Measurements from ENCODE around the gene ENOPH1. TPM values are rescaled to one million over a fixed set of nuclear protein-coding genes. Genes with fewer than 3 reads are reported as not detected.

Gene ENOPH1
- total RNA-seq, 1 donor from 2014 or later: 136 TPM

DNA sequence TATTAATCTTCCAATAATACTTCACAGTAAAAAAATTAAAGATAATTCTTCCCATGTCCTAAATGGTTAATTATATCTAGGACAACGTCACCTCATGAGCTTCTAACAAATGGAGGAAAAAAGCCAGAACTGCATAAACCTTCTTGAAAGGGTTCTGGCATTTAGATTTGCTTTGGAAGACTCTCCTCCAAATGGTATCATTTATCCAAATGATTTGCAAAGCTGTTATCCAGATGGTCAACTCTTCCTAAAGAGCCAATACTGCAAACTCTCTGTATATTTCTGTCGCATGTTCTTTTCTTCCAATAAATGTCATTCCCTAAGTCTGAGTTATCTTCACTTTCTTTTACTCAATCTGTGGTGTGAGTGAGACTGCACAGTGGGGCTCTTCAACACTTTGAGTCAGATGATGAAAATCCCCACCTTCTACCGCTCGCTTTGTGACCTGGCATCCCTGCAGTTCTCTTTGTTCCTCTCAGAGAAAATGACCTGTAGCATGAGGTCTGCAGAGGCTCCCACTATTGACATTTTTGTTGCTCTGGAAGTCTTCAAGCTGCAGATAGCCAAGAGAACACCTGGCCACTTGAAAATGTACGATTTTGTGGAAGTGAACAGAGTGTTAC lies 78.5 kb downstream of the ENOPH1 start:
- Histone ChIP-seq H3K36me3 (ENCODE audit: control insufficient read depth, insufficient read depth, low read length) (no peaks in the 10 kb centered on the region), H3K27me3 (ENCODE audit: control insufficient read depth, insufficient read depth, low read length) (peaks cover under 1% of the 10 kb centered on the region), H3K4me3 (ENCODE audit: low read depth, low read length) (no peak overlapping the region)
- FAIRE-seq (no peak), DNase-seq (ENCODE audit: low read depth) (no peak)
- TF ChIP-seq, protein P1, sequence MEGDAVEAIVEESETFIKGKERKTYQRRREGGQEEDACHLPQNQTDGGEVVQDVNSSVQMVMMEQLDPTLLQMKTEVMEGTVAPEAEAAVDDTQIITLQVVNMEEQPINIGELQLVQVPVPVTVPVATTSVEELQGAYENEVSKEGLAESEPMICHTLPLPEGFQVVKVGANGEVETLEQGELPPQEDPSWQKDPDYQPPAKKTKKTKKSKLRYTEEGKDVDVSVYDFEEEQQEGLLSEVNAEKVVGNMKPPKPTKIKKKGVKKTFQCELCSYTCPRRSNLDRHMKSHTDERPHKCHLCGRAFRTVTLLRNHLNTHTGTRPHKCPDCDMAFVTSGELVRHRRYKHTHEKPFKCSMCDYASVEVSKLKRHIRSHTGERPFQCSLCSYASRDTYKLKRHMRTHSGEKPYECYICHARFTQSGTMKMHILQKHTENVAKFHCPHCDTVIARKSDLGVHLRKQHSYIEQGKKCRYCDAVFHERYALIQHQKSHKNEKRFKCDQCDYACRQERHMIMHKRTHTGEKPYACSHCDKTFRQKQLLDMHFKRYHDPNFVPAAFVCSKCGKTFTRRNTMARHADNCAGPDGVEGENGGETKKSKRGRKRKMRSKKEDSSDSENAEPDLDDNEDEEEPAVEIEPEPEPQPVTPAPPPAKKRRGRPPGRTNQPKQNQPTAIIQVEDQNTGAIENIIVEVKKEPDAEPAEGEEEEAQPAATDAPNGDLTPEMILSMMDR (IDR thresholded peaks at IDR 0.05; ENCODE audit: insufficient read depth, low read length, severe bottlenecking): no peak

- no peak overlapping the region for H3K4me3 ChIP-seq (ENCODE audit: low read depth, low read length)
- no peaks in the 10 kb centered on the region for H3K36me3 ChIP-seq (ENCODE audit: control insufficient read depth, insufficient read depth, low read length)
- DNase-seq (ENCODE audit: low read depth) (no peak), FAIRE-seq (no peak)
- TF ChIP-seq, protein P1 (IDR thresholded peaks at IDR 0.05; ENCODE audit: insufficient read depth, low read length, severe bottlenecking): no peak
- peaks cover 2% of the 10 kb centered on the region for H3K27me3 ChIP-seq (ENCODE audit: control insufficient read depth, insufficient read depth, low read length)
These were observed 79.8 kb downstream of the ENOPH1 start for GRCh38 chr4:82510216-82510615.

Other genes starting within 250 kb of the ENOPH1 start
- 22.6 and 24.1 TPM in 2 replicates for gene HNRNPD, start 56.6 kb upstream of the ENOPH1 start, total RNA-seq
- 95.9 and 141 TPM in 2 replicates for gene HNRNPDL, start 128 bp upstream of the ENOPH1 start, total RNA-seq
- under 0.01 and 0.13 TPM in 2 replicates for gene TMEM150C, start 131.4 kb downstream of the ENOPH1 start, total RNA-seq